ENCODE data around the gene TEX38.
"Not testable (repeated sequence)": the region's sequence is repeated elsewhere in the genome, so short reads cannot be mapped to it uniquely, and the experiment has no call there.

TEX38 gene

DNA sequence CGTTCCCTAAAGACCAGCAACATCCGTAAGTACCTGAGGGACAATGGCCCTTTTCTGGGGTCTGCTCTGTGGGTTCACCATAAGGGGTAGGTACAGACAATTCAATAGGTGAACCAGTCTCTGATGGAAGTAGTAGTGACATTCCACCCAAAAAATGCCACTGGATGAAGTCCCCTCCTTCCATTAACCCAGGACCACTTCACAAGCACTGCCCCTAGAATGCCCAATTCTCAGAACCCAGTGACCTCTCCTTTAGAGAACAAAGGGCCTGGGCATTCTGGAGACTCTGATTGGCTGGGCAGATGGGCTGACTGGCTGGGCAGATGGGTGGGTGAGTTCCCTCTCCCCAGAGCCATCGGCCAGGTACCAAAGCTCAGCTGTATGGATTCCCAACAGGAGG lies at the start of gene TEX38:
TSS of gene TEX38 (plus strand) at position 301 of the 400 bp plus-strand sequence. CDS start at position 382, 81 bp downstream.
- DNase-seq: no peak

DNA sequence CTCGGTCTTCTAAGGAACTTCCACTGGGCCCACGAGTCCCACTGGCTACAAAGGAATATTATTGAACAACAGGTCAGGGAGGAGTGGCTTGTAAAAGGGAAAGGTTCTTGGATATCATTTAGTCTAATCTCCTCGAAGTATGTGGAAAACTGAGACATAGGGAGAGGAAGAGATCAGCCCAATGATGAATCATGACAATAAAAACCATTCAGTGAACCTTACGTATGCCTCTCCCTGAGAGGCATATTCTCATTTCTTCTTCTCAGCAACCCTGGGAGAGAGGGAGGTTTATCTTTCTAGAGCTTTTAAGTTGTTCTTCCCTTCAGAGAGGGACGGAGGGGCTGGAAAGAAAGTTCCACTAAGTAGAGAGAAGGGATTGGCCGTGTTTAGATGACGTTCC lies 49.7 kb upstream of the TEX38 start:
- no peak for DNase-seq

DNA sequence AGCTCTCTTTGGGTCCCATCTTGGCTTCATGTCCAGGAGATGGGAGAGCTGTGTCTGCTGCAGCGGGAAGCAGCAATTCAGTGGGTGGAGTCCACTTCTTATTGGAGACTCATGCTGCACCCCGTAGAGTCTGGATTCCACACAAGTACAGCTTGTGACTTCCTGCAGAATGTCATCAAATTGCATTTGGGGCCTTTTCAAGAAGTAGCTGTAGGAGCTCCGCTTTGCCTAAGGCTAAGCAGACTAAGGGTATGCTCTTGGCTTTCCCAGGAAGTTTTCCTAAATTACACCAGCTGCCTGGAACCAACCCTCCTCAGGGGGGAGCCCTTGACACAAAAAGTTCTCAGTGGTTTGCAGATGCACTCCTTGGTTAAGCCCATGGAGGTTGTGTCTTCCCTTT lies 49.3 kb upstream of the TEX38 start:
- no peak for DNase-seq

DNA sequence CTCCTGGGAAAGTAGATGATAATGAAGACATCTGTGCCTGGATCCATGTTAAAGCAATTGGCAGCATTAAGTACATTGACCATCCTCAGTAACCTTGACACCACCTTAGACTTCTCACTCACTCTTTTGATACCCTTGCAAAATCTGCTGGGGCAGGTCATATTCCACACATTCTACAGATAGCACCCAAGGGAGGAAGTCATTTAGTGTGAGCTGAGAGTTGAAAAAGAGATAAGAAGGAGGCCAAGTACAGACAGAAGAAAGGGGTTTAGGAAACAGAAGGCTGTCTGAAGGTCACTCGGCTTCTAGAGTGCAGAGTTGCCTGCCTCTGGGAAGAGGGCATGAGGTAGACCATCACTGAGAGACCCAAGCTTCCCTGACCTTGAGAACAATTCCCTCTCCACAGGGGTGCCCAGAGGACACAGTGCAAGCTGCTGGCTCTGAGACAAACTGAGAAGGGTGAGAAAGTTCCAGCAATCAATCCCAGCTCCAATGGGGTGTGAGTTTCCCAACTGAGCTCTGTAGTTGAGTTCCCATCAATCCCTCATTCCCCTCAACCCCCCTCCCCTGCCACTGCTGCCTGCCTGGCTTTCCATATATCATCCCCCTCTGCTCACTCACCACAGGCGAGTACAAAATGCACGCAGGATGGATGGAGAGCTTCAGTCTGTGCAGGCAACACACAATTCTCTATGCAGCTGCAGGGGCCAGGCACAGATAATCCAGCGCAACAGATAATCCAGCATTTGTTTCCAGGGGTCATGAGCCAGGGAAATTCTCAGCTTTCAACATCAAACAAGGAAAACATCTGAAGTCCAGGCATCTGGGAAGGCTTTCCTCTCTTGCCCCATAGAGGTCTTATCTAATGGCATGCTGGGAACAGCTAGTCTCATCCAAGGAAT lies 47.7 kb upstream of the TEX38 start:
- DNase-seq: no peak

DNA sequence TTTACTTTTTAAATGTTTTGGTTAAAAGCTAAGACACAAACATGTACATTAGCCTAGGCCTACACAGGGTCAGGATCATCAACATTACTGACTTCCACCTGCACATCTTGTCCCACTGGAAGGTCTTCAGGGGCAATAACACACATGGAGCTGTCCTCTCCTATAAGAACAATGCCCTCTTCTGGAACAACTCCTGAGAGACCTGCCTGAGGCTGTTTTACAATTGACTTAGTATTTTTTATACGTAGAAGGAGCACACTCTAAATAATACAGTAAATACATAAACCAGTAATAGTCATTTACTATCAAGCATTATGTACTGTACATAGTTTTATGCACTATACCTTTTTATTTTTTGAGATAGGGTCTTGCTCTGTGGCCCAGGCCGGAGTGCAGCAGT lies 40.9 kb upstream of the TEX38 start:
- DNase-seq: no peak

DNA sequence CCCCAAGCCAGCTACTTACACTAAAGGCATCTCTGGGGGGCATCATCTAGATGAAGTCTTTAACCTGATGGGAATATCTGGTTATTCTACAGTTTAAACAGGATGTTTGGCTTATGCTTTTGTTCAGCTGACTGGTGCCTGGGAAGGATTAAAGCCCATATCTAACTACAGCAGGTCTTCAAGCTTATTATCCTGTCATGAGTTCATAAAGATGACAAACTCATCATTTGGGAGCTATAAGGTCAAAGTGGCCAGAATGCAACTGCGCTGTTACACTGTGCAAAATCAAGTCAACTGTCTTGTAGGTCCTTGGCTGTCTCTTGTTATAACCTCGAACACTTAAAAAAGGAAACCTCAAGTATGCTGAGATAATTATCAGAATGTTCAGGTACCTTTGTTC lies 36.4 kb upstream of the TEX38 start:
- no peak for DNase-seq

DNA sequence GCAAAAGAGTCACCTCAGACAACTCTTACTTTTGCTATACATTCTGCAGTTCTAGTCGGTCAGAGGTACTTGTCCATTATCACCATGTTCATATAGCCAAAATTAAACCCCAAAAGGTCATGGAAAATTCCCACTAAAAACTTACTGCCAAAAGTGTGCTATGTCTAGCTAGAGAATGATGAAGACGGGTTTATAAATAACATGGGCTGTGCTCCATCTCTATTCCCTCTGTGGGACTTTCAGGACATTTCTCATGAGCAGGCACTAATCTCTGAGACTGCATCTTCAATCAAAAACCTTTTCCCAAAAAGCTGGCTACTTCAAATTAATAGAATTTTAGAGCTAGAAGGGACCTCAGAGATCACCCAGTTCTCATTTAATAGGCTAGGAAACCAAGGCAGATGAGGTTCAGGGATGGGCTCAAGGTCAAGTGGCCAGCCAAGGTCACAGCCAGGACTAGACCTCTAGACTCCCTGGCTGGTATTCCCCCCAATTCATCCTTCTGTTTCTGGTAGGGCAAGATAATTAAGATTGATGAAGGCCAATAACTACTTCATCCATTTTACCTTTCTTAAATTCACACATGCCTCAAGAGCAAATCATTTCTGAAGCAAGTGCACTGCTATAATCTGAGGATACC lies 34.1 kb upstream of the TEX38 start:
- DNase-seq: no peak

DNA sequence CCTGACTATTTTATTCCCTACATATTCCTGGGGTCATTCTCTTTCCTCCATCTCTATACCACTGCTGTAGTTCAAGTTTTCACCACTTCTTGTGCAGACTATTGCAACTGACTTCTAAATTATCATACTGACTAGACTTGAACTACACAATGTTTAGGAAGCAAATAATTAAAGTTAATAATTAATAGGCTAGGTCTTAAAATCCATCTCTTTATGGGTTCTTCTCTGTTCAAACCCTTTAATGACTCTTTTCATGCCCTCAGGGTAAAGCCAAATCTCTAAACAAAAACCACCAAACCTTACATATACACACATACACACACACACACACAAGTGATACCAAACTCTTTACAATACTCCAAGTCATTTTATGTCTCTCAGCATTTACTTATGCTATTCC lies 32.7 kb upstream of the TEX38 start:
- no peak for DNase-seq

DNA sequence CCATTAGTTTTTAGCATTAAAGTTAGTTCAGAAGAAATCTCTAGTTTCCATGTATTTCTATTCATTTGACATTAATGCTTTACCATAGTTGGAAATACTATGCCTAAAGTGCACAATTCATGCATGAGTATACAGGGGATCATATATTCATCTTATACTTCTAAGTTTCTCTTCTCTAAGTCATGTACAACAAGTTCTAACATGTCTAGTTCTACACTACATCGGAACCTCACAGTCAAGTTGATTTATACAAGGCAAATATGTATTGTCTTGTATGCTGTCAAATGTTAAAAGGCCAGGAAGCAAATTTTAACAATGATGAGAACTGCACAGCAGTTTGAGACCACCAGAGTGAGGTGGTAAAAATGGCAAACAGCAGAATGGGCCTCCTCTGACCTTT lies 32.1 kb upstream of the TEX38 start:
- no peak for DNase-seq

DNA sequence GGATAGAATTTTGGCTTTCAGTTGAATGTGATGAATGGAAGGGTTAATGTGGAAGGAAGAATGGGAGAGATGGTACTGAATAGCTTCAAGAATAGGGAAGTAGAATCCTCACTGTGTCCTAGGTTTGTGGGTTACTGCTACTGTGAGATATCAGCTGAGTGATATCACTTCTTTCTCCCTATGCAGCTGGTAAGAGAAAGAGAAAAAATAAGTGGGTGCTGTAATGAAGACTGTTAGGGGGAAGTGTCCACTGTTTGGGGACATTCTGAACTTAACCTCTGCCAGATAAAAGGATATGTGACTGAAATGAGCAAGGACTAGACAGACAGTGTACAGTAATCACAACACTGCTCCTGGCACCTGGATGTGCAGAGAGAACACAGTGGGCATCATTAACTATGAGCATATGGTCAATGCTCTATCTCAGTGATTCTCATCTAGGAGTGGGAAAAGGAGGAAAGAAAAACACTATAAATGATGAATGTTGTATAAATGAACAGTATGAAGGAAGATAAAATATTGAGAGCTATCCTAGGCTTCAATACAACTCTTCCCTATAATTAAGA lies 29.5 kb upstream of the TEX38 start:
- DNase-seq: no peak

DNA sequence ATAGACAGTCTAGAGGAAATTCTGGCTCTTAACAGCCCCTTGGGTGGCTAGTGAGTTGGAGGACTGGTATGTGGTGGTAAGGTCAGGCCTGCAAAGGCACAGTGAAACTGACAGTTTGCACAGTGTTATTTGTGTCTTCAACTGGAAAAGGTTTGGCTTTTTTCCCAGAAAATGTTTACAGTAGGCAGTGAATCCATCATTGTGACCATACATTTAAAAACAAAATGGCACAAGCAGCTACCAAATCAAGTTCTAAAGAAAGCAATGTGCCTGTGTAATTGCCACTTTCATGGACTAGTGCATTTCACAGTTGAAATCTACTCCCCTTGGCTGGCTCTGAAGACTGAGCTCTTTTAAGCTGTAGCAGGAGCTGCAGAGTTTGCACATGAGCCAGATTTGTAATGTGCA lies 28.3 kb upstream of the TEX38 start:
- DNase-seq: no peak

DNA sequence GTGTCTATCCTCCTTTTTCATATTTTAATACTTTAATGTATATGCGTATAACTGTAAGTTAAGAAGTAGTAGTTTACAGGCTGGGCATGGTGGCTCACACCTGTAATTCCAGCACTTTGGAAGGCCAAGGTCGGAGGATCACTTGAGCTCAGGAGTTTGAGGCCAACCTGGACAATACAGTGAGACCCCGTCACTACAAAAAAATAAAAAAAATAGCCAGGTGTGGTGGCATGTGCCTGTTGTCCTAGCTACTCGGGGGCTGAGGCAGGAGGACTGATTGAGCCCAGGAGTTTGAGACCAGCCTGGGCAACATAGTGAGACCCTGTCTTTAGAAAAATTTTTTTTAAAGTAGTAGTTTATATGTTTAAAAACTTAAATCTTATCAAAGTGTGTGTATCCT lies 25.8 kb upstream of the TEX38 start:
- no peak for DNase-seq

DNA sequence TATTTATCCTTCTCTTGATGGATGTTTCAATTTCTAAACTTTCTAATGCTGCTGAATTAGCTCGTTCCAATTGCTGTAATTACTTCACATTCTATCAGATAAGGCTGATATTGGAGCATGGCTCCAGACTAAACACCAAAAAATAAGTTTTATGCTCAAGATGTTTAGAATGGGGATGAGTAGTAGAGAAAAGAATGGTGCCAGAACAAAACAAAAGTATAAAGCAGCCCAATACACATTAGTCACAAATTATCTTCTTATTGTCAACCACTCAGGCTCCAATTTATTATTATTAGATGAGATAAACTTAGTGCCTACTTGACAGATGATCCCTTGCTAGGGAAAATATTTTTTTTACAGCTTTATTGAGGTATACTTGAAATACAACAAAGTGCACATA lies 25.3 kb upstream of the TEX38 start:
- DNase-seq: no peak

DNA sequence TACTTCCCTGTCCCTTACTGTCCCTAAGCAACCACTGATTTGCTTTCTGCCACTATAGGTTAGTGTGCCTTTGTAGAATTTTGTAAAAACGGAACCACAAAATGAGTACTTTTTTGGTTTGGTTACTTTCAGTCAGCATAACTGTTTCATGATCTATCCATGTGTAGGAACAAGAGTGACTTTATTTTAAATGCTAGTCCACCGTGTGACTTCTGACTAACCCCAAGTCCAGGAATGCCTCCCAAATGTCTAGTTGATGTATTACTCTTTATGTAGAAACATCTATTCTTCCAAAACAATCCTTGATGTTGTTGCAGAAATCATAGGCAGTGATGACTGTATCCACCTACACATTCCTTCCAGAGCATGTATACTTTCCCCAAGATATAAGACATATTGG lies 24.8 kb upstream of the TEX38 start:
- no peak for DNase-seq

DNA sequence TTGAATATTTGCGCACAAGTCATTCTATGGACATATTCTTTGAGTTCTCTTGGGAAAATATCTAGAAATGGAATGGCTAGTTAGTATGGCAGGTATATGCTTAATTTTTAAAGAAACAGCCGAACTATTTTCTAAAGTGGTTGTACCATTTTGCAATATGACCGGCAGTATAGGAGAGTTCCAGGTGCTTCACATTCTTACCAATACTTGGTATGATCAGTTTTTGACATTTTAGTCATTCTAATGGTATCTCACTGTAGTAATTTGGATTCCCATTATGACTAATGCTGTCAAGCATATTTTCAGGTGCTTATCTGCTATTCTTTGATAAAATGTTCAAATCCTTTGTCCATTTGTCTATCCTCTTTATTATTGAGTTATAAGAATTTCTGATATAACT lies 24.0 kb upstream of the TEX38 start:
- no peak for DNase-seq

DNA sequence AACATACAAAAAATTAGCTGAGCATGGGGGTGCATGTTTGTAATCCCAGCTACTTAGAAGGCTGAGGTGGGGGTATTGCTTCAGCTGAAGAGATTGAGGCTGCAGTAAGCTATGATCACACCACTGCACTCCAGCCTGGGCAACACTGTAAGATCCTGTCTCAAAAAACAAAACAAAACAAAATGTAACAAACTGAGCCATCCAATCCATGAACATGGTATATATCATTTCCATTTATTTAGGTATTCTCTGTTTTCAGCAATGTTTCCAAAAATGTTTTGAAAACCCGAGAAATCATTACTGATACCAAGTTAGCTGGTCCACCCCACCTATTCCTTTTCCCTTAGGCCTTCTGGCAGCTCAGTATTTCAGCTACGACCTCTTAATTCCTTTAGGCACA lies 21.9 kb upstream of the TEX38 start:
- no peak for DNase-seq

DNA sequence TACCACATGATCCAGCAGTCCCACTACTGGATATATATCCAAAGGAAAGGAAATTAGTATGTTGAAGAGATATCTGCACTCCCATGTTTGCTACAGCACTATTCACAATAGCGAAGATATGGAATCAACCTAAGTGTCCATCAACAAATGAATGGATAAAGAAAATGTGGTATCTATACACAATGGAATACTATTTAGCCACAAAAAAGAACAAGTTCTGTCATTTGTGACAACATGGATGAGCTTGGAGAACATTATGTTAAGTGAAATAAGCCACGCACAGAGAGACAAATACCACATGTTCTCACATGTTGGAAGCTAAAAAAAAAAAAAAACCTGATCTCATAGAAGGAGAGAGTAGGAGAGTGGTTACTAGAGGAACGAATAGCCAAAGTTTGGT lies 21.2 kb upstream of the TEX38 start:
- DNase-seq: no peak

DNA sequence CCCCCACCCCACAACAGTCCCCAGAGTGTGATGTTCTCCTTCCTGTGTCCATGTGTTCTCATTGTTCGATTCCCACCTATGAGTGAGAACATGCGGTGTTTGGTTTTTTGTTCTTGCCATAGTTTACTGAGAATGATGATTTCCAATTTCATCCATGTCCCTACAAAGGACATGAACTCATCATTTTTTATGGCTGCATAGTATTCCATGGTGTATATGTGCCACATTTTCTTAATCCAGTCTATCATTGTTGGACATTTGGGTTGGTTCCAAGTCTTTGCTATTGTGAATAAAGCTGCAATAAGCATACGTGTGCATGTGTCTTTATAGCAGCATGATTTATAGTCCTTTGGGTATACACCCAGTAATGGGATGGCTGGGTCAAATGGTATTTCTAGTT lies 20.5 kb upstream of the TEX38 start:
- not testable (repeated sequence) for DNase-seq

DNA sequence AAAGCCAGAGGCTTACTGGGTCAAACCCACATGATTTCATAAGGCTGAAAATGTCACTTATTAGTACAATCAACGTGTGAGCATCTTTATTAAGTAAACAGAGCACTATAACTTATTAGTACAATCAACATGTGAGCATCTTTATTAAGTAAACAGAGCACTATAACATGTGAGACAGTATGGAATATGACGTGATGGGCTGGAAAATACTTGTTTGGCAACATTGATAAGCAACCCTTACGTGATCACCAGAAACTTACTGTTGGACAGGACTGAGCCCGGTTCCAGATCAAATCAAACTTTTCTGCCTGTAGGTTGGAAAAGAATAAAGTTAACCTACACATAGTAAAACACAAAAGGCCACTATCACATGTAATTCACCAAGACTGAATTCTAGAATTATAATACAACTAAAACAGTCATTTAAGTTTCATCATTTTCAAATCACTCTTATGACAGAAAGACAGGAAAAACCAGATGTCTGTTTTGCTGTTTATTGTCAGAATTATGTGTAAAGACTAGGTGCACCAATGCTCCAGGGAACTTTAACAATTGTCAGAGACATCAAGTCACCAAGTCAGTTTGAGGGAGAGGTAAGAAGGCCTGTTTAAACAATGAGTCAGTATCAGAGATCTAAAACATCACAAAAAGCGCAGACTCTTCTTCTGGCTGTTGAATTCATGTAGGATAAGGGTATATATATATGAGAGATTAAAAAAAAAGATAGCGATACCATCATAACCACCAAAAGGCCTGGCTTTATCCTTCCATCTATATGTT lies 19.1 kb upstream of the TEX38 start:
- DNase-seq: no peak

DNA sequence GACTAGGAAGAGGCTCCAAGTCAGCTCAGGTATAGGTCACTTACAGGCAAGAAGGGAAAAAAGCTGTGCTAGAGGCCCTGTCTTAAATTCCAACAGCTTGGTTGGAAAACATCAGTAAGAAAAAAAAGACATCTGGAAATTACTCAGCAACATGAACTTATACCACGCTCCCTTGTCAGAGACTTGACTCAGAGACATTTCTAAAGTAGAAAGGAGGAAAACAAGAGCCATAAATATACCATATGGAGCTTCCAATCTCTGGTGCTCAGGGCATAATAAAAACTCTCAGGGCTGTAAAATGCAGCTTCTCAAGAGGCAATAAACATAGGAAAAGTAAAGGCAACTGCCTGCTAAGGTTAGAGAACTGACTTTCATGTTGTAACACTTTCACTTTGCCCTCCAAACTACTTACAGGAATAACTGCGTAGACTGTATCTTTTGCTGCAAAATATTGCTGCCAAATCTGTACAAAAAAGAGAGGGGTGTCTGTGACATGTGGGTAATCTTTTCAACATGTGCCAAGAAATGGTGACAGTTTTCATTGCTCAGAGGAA lies 18.2 kb upstream of the TEX38 start:
- no peak for DNase-seq

DNA sequence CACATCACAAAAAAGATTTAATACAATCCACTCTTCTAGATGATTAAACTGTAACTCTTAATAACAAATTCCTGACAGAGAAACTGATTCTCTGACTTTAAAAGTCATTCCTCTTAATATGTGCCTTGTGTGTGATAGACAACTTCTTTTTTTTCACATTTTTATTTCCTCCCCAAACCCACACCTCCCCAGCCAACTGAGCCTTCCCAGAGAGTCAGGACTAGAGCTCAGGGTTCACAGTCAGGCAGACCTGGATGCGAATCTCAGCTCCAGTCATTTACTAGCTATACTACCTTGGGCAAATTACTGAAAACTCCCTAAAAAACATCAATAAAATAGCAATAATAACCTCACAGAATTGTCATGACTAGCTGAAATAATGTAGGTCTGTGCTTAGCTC lies 17.6 kb upstream of the TEX38 start:
- no peak for DNase-seq

DNA sequence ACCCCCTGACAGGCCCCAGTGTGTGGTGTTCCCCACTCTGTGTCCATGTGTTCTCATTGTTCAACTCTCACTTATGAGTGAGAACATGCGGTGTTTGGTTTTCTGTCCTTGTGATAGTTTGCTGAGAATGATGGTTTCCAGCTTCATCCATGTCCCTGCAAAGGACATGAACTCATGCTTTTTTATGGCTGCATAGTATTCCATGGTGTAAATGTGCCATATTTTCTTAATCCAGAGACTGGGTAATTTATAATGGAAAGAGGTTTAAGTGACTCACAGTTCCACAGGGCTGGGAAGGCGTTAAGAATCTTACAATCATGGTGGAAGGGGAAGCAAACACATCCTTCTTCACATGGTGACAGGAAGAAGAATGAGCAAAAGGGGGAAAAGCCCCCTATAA lies 17.0 kb upstream of the TEX38 start:
- not testable (repeated sequence) for DNase-seq

DNA sequence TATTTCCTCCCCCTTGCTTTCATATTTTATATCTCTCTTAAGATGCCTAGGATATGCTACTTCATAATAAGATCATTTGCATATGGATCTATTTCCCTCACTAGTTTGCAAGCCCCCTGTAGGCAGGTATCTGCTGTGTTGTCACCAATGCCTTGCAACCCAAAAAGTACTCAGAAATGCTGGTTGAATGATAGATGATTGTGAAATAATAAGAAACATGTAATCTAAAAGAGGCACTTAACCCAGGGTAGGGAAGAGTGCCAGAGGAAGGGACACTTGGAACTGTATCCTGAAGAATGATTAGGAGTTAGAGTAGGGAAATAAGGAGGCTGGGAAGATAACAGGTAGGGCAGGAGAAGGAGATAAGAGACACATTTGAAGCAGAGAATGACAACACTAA lies 15.8 kb upstream of the TEX38 start:
- no peak for DNase-seq
